CD4-positive, alpha-beta T cell treated with Interleukin-1 beta for 1 hour (primary cell): ENCODE results near the gene GRXCR1.

Experiments
- DNase-seq, 2 donors: peaks; one replicate each; pipeline ENCODE4 v3.0.0-alpha.2; 2020 to 2022

The GRXCR1 gene

DNA sequence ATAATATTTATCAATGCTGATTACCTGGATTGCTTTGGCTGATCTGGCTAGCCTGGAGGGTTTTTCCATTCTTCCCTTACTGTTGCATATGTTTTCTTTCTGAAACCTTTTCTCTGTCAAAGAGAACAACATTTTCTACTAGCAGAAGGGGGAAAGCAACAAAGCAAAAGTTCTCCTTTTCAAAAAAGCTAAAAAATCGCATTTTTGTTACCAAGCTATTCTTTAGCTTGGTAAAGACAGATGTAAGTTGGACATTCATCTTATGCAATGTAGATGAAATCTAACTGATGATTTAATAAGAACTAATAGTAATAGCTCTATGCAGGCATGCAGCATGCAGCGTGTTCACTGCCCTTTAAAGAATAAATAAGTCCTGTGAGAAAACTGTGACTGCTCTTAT is at the start of gene GRXCR1:
Gene GRXCR1 (plus strand): TSS at position 301 of the 400 bp plus-strand sequence. CDS start 554 bp downstream, outside the sequence.
- DNase-seq, result no peak

DNA sequence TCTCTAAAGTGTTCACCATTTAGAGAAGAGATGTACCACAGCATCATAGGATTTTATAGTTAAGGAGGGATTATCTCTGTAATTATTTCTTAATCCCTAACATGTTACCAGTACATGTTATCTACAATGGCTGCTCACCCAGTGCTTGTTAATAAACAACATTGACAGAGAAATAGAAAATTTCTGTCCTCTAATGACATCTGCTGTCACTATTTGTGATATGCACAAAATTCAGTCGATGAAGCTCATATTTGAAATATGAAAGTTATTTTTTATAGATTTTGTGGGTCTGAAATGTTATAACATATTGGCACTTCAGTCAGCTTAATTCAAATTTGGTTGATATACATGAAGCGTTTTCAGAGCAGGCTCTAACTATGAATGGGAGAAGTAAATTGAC is 48.8 kb upstream of the GRXCR1 start:
- no peak for DNase-seq

DNA sequence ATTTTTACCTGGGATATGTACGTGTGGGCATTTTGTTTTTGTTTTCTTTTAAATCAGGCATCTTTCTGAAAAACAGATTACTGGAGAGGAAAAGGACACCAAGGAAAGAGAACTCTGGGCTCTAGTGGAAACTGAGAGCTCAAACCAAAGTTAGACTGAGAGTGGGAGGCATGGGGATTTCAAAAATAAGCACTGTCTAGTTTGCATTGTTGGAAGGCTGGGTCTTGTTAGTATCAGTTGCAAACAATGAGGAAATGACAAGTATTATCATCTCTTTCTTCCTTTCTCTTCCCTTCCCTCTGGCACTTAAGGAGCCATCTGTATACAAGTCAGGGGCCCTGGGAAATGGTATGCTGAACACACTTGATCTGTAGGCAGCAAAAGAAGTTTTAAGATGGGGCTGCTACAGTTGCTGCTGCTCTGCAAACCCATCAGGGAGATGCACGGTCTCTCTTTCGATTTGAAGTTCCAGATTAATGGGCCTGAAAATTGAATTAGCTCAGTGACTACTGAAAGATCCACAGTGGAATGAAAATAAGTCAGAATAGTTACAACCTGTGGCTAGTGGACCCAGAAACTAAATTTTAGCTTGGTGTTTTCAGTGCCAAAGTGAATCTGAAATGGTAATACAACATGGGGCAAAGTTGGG is 48.0 kb upstream of the GRXCR1 start:
- DNase-seq, result no peak

DNA sequence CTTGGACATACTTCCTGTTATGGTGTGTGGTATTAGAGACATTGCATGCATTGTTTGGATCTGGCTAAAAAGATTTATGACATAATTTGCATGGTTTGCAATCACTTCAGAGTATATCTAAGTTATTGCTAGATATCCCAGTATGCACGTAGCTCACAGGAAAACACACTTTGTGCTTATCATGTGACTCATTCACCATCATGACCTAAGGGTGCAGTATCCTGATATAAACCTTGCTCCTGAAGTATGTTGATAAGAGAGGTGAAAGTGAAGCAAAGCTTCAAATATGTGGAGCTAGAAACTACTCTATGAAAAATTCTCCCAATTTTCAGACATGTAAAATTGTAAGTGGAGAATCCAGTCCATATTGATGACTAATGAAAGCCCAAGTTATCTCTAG is 46.9 kb upstream of the GRXCR1 start:
- DNase-seq, result no peak

DNA sequence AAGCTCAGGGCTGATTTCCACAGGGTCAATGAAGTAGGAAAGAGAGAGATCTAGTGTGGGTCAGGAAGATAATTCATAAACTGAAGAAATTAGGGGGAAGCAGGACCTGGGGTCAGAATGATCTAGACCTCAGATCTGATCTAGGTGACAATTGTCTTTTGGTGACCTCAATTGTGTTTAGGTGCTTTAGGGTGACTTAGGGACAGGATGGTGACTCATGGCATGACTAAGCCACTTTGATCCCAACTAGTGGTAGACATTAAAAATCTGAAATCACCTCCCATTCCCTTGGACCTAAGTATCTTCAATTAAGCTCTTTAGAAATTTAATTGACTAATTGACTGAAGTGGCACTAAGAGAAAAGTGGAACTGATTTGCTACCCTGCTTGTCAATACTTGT is 36.7 kb upstream of the GRXCR1 start:
- DNase-seq, result no peak

DNA sequence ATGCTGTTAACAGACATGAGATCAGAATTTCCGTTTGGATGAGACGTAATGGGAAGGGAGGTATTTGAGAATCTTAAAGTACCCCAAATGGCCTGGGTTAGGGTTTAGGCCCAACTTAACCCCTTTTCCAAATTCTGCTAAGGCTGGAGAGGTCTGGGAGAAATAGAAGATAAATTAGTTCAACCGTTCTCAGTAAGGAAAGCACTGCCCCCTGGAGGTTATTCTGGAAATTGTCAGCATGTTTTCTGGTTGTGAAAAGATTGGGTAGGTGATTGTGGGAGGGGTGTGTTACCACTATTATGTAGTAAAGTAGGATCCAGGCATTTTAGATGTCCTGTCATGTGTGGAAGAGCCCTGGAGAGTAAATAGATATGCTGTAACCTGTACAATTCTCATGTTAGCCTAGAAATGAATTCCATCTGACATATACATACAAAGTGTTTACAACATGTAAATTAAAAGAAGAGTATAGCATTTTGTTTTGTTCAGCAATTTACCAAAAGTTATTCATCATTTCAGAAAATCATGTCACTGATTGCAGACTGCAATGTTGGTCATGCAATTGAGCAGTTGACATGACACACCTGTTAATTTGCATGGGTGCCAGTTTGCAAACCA is 26.8 kb upstream of the GRXCR1 start:
- peak; percentile 27 to 57 for DNase-seq

DNA sequence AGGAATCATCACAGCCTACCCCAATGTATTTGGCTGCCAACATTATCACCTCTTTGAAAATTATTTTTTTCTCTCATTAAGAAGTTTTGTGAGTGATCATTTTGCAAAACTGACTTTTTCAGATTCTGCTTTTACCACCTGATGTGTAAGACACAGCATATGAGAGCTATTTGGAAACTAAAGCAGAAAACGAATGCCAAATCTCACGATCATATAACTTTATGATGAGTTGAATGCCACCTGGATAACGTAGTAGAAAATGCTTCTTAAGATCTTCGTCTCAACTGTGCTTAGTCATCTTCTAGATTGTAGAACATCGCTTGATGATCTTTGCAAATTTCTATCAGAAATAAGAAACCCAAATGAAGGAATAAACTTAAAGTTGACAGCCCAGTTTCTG is 21.3 kb upstream of the GRXCR1 start:
- no peak for DNase-seq

DNA sequence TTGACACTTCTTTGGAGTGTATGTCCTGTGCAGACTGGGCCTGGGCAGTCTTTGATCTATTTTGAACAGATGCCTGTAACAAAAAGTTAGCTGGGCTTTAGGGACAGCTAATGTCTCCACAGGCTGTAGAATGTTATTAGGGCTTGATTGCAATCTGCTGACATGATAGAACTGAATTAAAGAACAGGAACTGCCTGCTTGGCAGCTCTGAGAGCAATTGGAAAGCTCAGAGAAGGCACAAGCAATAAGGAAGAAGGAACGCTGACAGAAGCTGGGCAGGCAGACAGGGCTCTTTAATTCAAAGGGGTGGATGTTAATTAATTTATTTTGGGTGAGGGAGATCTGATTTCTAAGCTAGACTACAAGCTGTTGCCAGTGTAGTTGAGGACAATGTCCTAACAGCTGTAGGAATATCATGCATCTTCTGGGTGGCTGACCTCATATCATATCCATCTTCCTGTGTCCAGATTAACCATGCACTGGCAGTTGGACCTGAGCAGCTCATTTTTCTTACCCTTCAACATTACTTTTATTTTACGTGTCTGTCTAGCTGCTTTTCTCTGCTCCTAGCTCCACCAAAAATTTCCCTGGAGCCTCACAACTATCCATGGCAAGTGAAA is 20.7 kb upstream of the GRXCR1 start:
- no peak for DNase-seq

DNA sequence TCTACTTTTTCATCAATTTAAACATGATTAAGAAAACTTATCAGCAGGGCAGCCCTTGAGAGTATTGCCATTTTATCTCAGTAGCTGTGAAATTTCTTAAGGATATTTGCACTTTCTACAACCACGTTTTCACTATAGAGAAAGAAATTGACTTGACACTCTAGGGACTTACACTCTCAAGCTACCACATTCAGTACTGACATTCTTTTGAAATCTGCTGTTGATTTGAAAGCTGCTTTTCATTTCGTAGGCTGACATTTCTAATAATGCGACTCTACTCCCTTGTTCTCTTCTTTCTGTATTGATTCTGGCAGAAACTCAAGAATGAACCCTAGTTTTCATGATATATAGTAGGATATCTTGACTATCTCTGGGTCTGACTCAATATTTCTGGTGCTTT is 13.7 kb upstream of the GRXCR1 start:
- no peak for DNase-seq

DNA sequence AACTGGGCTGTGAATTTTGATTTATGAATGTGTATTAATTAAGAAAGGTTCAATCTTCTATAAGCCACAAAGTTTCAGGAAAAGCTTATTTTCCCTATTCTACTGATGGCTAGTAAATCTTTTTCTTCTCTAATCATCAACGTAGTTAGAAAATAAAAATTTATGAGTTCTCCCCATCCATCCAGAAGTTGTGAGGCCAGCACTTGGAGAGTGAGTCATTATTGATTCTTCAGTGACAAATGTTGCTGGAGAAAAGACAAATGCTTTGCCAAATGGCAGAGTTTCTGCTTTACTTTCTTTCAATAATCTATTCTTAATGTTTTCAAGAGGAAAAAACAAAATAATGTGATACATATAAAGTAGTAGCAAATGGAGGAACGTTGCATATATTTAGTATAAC is 11.3 kb upstream of the GRXCR1 start:
- no peak for DNase-seq

DNA sequence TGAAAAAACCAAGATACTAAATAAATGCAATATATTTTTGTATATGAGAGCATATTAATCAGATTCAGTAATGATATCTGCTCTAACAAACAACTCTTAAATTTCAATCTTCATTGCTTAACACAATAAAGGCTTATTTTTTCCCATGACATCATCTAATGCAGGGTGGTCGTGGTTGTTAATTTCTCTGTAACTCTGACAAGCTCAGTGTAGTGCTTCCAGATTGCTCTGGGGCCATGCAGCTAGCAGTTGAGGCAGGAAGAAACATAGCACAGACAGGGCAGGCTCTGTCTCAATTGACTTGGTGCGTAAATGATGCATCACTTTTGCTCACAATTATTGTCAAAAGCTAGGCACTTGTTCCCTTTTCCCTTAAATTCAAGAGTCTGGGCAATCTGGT is 869 bp upstream of the GRXCR1 start:
- no peak for DNase-seq

DNA sequence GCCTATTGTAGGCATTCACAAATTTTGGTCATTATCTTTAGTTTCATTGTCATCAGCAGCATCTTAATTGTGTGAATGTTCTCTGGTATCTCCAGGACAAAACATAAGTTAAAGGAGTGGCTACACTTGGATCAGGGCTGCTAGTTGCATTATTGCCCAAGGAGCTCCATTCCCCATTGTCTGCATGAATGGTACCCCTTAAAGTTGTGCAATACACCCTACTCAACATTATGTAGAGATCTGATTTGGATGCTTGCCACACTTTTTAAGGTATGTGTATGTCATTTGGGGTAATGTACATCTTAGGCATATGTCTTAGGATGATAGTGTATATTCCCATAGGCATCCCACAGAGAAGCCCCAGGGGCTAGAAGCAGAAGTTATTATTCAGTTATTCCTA is 2.9 kb downstream of the GRXCR1 start:
- DNase-seq, result no peak

DNA sequence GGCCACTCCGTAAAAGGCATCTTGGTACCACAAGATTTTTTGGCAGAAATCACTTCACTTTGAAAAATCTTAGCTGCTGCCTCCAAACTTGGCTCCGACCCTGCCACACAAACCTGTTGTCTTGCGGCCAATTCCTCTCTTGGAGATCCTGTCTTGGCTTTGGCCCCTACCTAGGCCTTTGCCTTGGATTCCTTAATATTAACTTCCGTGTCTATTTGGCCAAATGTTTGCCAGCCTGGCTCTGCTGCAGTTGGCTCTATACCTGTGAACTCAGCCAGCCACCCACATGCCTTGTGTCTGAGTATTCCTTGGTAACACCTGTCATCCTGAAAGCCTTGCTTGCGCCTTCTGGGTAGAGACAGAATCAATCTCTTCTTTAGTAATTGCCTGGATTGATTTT is 12.5 kb downstream of the GRXCR1 start:
- DNase-seq, result no peak

DNA sequence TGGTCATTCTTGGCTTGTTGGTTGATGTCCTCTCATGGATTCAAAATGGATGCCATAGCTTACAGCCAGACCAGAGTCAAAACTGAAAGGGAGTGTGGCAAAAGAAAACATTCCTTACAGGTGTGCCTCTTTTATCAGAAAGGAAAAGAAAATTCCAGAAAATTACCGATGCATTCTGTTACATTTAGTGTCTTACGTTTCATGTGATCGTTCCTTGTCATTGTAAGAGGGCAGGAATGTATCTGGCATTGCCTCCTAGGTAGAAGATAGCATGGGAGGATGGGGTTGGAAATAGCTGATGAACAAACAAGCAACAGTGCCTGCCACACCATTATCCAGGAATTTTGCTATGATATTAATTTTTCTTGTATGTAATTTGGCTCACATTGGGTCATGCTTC is 13.1 kb downstream of the GRXCR1 start:
- no peak for DNase-seq

DNA sequence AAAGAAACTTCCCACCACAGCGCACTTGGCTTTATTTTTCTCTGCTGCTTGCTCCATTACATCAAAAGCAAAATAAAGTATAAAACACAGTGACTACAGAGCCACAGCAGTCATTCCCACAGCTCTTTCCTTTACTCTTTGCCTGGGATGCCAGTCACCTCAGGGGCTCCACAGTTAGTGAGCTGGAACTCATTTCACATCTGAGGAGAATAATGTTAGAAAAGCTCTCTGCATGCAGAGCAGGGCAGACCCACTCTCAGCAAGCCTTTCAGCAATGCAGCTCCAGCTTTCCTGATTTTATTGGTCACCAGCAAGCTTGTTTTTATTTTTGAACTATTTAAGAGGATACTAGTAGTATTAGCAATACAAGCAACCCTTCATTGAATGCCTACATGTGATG is 13.8 kb downstream of the GRXCR1 start:
- no peak for DNase-seq

DNA sequence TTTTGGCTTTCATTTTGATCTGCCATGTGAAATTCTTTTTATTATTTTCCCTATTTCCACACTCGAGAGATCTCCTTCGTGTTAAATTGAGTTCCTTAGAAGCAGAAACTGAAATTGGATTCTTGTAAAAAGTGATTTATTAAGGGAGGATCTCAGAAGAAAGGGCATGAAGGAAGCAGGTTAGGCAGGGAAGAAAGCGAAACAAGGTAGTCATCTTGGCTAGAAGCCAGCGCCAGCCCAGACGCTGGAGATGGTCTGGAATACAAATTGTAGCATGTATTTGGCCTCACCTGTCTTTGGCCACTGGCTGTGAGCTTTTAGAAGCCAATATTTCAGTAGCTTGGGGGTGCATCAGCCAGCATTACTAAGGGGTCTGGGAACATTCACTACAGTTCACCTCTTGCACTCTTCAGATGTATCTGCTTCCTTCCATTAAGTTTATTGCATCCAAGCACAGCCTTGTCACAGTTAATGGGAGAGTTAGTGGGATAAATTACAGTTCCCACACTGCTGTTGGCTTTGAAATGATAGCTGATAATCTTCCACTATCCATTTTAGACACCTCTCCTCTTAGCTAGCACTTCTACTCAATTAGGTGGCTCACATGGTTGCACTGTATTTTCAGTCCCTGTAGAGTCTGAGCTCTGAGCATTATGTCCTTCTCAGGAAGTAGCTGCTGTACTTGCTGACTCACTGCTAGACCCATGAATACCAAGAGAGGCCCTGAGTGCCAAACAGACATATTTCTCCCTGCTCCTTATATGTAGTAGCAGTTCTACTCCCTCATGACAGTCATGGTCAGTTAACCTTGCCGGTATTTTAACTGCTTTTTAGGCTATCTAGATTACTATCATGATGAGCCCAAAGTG is 14.6 kb downstream of the GRXCR1 start:
- no peak for DNase-seq

DNA sequence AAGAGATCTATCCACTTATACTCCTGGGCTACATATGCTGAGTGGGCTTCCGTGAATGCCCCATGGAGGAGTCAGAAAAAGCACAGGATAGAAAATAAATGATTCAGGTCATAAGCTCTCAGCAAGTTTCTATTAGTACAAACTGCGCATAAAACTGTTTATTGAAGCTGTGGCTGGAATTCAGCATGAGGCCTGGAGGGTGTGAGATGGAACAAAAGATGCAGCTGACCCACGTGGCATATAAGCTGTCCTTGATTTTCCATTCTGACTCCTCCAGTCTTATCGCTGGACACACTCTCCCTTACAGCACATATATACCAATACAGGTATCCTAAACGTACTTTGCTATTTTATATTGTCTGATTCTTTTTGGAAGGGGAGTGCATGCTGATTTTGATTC is 17.9 kb downstream of the GRXCR1 start:
- no peak for DNase-seq

DNA sequence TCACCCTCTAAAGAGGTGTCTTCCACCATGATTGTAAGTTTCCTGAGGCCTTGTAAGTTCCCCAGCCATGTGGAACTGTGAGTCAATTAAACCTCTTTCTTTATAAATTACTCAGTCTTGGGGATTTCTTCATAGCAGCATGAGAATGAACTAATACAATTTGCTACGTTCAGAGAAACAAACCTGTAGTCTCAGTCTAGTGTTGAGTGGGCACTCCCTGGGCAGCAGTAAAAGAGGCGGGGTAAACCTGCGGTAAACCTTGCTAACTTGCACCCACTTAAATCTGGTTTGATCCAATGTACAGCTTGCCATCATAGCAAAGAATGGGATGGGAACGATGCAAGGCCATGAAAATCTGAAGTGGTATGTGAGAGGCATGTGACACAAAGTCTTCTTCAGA is 22.4 kb downstream of the GRXCR1 start:
- no peak for DNase-seq

DNA sequence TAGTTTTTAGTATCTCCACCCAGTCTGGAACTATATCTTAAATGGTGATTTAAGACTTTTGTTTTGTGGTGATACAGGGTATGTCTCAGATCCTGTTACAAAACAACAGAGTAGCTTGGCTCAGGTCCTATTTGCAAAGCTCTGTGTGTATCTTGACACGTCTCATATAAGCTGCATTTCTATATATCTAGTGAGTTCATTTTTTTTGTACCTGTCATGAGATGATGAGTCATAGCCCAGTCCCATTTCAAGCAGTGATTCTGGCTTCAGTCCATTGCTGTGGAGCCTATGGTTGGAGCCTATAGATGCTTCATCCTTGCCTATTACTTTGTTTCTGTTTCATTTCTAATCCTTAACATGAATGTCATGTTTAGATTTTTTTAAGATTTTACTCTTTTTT is 23.0 kb downstream of the GRXCR1 start:
- no peak for DNase-seq

DNA sequence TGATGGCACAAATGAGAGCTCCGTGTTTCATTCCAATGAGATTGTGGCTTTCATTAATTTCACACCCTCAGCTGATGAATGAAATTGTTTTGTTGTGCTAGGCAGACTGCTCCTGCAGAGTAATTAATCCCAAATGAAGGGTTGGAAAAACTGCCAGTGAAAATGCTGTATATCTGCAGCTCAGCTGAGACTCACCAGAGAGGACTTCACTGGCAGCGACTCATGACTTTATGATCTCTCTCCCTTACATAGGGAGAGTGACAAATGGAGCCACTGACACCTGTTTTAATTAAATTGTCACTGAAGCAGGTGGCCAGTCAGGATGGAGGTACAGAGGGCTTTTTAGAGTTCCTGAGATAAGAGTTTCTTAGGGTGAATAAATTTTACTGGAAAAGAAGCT is 24.8 kb downstream of the GRXCR1 start:
- no peak for DNase-seq

DNA sequence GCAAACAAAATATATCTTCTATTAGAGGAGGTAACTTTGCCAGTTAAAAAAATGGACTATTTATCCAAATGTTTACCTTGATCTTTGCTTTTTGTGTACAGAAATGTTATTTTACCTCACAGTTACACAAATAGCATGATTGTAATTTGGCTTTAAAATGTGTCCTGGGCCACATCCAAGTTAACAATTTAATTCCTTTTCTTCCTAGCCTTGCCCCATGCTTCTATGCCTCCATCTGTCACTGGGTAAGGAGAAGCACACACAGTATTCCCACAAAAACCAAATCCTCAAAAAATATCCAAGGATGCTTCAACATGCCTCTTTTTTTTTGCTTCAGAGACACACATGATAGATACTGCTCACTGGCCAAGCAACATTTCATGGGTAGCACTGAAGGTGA is 30.9 kb downstream of the GRXCR1 start:
- DNase-seq, result no peak

DNA sequence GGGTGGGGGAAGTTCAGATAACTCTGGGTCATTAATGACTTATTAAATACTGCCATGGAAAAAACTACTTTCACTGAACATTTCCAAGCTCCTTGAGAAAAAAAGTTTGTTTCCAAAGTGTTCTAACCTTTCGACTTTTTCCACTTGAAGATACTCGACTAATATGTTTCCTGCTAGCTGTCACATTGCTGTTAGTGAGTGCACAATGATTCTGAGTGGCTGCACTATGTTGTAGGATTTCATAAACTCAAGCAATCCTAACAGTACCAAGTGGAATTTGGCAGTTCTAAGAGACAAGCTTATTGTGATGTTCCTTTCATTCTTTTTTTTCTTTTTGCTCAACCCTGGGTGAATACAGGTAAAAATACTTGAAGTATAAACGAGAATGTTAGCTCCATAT is 33.4 kb downstream of the GRXCR1 start:
- DNase-seq, result no peak

DNA sequence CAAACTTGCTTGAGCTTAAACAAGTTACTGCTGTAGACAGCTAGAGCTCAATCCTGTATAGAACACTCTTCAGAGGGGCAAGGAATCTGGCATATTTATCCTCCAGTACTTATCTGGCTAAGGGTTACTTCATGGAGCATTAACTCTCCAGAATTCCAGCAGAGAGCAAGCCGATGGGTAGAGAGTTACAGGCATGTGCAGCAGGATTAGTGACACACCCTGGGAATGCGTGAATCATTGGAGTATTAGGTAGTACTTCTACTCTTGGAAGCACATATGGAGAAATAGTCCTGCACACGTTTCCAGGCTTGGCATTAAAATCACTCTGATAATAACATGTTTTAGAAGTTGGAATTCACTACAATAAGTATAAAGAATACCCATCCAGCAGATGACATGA is 35.4 kb downstream of the GRXCR1 start:
- DNase-seq, result no peak

DNA sequence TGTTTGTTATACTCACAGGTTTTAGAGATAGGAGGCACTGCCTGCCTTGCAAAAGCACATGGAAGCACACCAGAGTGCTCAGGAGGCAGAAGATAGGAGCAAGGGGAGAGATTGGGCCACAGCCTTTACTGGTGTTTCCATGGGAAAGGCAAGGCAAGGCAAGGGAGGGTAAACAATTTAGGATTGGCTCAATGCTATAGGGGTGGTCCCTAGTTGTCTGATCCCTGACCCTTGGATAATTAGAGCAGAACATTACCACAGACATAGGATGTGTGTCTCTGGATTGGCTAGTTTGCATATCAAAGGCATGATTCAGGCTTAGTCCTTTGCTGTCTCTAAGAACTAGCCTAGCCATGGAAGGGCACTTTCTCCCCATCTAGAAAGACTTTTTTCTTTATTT is 36.1 kb downstream of the GRXCR1 start:
- no peak for DNase-seq
